ENCODE results near the gene PDXK. TPM values are rescaled to one million over a fixed set of nuclear protein-coding genes. Genes with fewer than 3 reads are reported as not detected.

PDXK gene
- total RNA-seq = 100 to 1,000 TPM; 277 to 327 TPM
- 871 TPM for polyA plus RNA-seq (ENCODE audit: insufficient read depth, low read depth, low replicate concordance)
- long read RNA-seq, donor 1, full-length matches to known transcripts = 11 of 43 reads
- long read RNA-seq, donor 1, partial matches to known transcripts = 32 of 43 reads
- long read RNA-seq, donor 1, other reads (novel, unspliced or antisense) = 0 of 43 reads
- long read RNA-seq, donor 2, full-length matches to known transcripts = 9 of 25 reads
- long read RNA-seq, donor 2, partial matches to known transcripts = 16 of 25 reads
- long read RNA-seq, donor 2, other reads (novel, unspliced or antisense) = 0 of 25 reads

GRCh38 chr21:43718872-43719747 is at the start of gene PDXK:
TSS of gene PDXK (plus strand) at chr21:43719129. CDS start at chr21:43719295, 166 bp downstream.
- H3K9me3 ChIP-seq = no peaks in the 10 kb centered on the region
- H3K27me3 ChIP-seq = no peaks in the 10 kb centered on the region
- peak; percentile 88 for DNase-seq
- 0% methylated on average over 6 to 64 of the region's 117 CpGs for WGBS, 2 donors
- peak within 1 kb of the TSS; percentile 83 to 85 for H3K27ac ChIP-seq
- TF ChIP-seq CTCF (IDR thresholded peaks at IDR 0.05) (no peak), POLR2A (IDR thresholded peaks at IDR 0.05) (peak; percentile 40)
- H3K4me1 ChIP-seq = peaks cover 21% of the 10 kb centered on the region
- peak within 1 kb of the TSS; percentile 93 to 95 for H3K4me3 ChIP-seq
- no peaks in the 10 kb centered on the region for H3K36me3 ChIP-seq (ENCODE audit: low read depth, missing control alignments)
- intact Hi-C loops (cut with DNase I; ENCODE audit: low total_unique reads) = no loop called here

- Histone ChIP-seq H3K27me3 (no peaks in the 10 kb centered on the region), H3K9me3 (no peaks in the 10 kb centered on the region), H3K4me1 (no peaks in the 10 kb centered on the region), H3K36me3 (ENCODE audit: low read depth, missing control alignments) (no peaks in the 10 kb centered on the region), H3K4me3 (no peak overlapping the region), H3K27ac (no peak overlapping the region)
- no peak for DNase-seq
- intact Hi-C loops (cut with DNase I; ENCODE audit: low total_unique reads) = no loop called here
- TF ChIP-seq POLR2A (IDR thresholded peaks at IDR 0.05) (no peak), CTCF (IDR thresholded peaks at IDR 0.05) (no peak)
- 74 to 76% methylated on average over 18 to 20 of the region's 20 CpGs for WGBS, 2 donors
These were observed 48.9 kb upstream of the PDXK start for GRCh38 chr21:43669828-43670605.

- Histone ChIP-seq H3K36me3 (ENCODE audit: low read depth, missing control alignments) (no peaks in the 10 kb centered on the region), H3K27me3 (no peaks in the 10 kb centered on the region), H3K4me1 (no peaks in the 10 kb centered on the region), H3K9me3 (no peaks in the 10 kb centered on the region), H3K27ac (no peak overlapping the region), H3K4me3 (no peak overlapping the region)
- TF ChIP-seq CTCF (IDR thresholded peaks at IDR 0.05) (no peak), POLR2A (IDR thresholded peaks at IDR 0.05) (no peak)
- no peak for DNase-seq
- intact Hi-C loops (cut with DNase I; ENCODE audit: low total_unique reads) = no loop called here
- 94 to 96% methylated on average over 3 of the region's 3 CpGs for WGBS, 2 donors
These were observed 43.1 kb upstream of the PDXK start for GRCh38 chr21:43675871-43676270.

DNA sequence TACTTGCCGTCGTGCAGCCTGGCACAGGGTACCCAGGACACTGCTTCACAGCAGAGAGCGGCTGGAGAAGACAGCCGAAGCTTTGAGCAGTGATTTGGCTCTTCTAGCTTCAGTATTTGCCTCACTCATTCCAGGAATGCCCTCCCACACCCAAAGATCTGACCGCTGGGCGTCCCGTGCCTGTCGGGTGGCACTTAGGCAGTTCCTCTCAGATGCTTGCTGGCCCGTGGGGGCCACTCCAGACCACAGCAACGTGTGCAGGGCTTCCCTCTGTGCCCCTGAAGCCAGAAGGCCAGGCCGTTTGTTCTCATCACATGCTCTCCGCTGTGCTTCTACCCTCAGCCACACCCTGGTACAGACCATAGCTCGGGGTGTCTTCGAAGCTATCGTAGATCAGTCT is 42.5 kb upstream of the PDXK start:
- H3K4me1 ChIP-seq = no peaks in the 10 kb centered on the region
- 92 to 95% methylated on average over 15 of the region's 15 CpGs for WGBS, 2 donors
- no peak overlapping the region for H3K27ac ChIP-seq
- TF ChIP-seq CTCF (IDR thresholded peaks at IDR 0.05) (no peak), POLR2A (IDR thresholded peaks at IDR 0.05) (no peak)
- no peaks in the 10 kb centered on the region for H3K9me3 ChIP-seq
- H3K36me3 ChIP-seq (ENCODE audit: low read depth, missing control alignments) = no peaks in the 10 kb centered on the region
- no peaks in the 10 kb centered on the region for H3K27me3 ChIP-seq
- DNase-seq = no peak
- intact Hi-C loops (cut with DNase I; ENCODE audit: low total_unique reads) = no loop called here
- no peak overlapping the region for H3K4me3 ChIP-seq

Measured in testis (tissue), 5 donors.